GM23338 (cell line): ENCODE data around the gene PABPC1L. TPM values are rescaled to one million over a fixed set of nuclear protein-coding genes. Genes with fewer than 3 reads are reported as not detected.

Source experiments
- ATAC-seq: fragments of 200-7000 bp; cut with Tn5 transposase; 3 replicates; pipeline ENCODE4 v1.9.1; 2020
- DNase-seq: peaks from one replicate; pipeline ENCODE4 v3.0.0-alpha.2; 2015; ENCODE audit warnings: low spot score
- H2AFZ ChIP-seq: fragments of 200-600 bp; sonication (generic); 2 replicates; pipeline ENCODE4 v1.8.0; 2016; ENCODE audit warnings: antibody characterized with exemption, mild to moderate bottlenecking, moderate library complexity
- H3F3A ChIP-seq: fragments of 200-600 bp; sonication (generic); replicated peaks from 2 replicates; pipeline ENCODE4 v1.8.0; 2017; ENCODE audit warnings: antibody characterized with exemption, mixed run types, low read depth
- H3K27ac ChIP-seq: fragments of 200-600 bp; sonication (generic); 2 replicates; pipeline ENCODE4 v1.6.1; 2016; ENCODE audit warnings: low read depth
- H3K27me3 ChIP-seq: fragments of 200-600 bp; sonication (generic); 2 replicates; pipeline ENCODE4 v1.8.0; 2016; ENCODE audit warnings: mild to moderate bottlenecking, mixed run types, moderate library complexity; ENCODE audit not compliant: insufficient read depth
- H3K36me3 ChIP-seq: fragments of 200-600 bp; sonication (generic); 2 replicates; pipeline ENCODE4 v1.8.0; 2016; ENCODE audit warnings: mild to moderate bottlenecking; ENCODE audit not compliant: insufficient read depth
- H3K4me1 ChIP-seq: fragments of 200-600 bp; sonication (generic); 2 replicates; pipeline ENCODE4 v1.8.0; 2016; ENCODE audit warnings: mild to moderate bottlenecking, moderate library complexity; ENCODE audit not compliant: insufficient read depth
- H3K4me2 ChIP-seq: fragments of 200-600 bp; sonication (generic); 2 replicates; pipeline ENCODE4 v1.7.1; 2017; ENCODE audit warnings: mixed run types
- H3K4me3 ChIP-seq: fragments of 200-600 bp; sonication (generic); 2 replicates; pipeline ENCODE4 v1.6.1; 2016; ENCODE audit warnings: mixed run types
- H3K79me2 ChIP-seq: fragments of 200-600 bp; sonication (generic); replicated peaks from 2 replicates; pipeline ENCODE4 v1.8.0; 2017; ENCODE audit warnings: mild to moderate bottlenecking; ENCODE audit not compliant: insufficient read depth
- H3K9me2 ChIP-seq: fragments of 200-600 bp; sonication (generic); 2 replicates; pipeline ENCODE4 v1.8.0; 2017; ENCODE audit not compliant: insufficient read depth
- H4K20me1 ChIP-seq: fragments of 200-600 bp; sonication (generic); replicated peaks from 2 replicates; pipeline ENCODE4 v1.8.0; 2017; ENCODE audit warnings: mild to moderate bottlenecking; ENCODE audit not compliant: insufficient read depth
- H3K27ac Mint-ChIP-seq: 2 replicates; pipeline ENCODE4 v1.8.0; 2020; ENCODE audit warnings: inconsistent platforms, mild to moderate bottlenecking, moderate library complexity, mixed read lengths
- H3K27me3 Mint-ChIP-seq: 3 replicates; pipeline ENCODE4 v1.8.0; 2022; ENCODE audit warnings: low read depth, mild to moderate bottlenecking, moderate library complexity, mixed read lengths, inconsistent platforms; ENCODE audit not compliant: insufficient read depth, poor library complexity
- H3K36me3 Mint-ChIP-seq: 3 replicates; pipeline ENCODE4 v1.8.0; 2021; ENCODE audit warnings: low read depth, mild to moderate bottlenecking, inconsistent platforms, moderate library complexity, mixed read lengths
- H3K4me1 Mint-ChIP-seq: 3 replicates; pipeline ENCODE4 v1.8.0; 2020; ENCODE audit warnings: mild to moderate bottlenecking, inconsistent platforms, mixed read lengths
- H3K4me3 Mint-ChIP-seq: 3 replicates; pipeline ENCODE4 v1.8.0; 2021; ENCODE audit warnings: moderate library complexity, mild to moderate bottlenecking, inconsistent platforms, mixed read lengths
- H3K9me3 Mint-ChIP-seq: 3 replicates; pipeline ENCODE4 v1.8.0; 2020; ENCODE audit warnings: moderate library complexity, mild to moderate bottlenecking, inconsistent platforms, mixed read lengths
- CREB1 ChIP-seq: fragments of 250-450 bp; sonication (Bioruptor Pico); IDR thresholded peaks from 2 replicates; pipeline ENCODE4 v1.5.0; 2020; ENCODE audit warnings: low read depth, mild to moderate bottlenecking, moderate library complexity
- CTCF ChIP-seq, 2 experiments: fragments of 200-600 bp in 1 of 2; sonication (generic) in 1 of 2; conservative IDR thresholded peaks; 2 replicates each; pipeline versions ENCODE4 v1.5.1 to v1.6.1; 2016 to 2017; ENCODE audit warnings: antibody characterized with exemption in 2 of 2, low read depth in 2 of 2, mild to moderate bottlenecking in 2 of 2, moderate library complexity in 1 of 2
- EZH2 ChIP-seq: fragments of 200-600 bp; sonication (generic); IDR thresholded peaks from one replicate; pipeline ENCODE4 v1.8.0; 2017; ENCODE audit warnings: antibody characterized with exemption, mild to moderate bottlenecking, low read depth; ENCODE audit not compliant: unreplicated experiment
- EZH2phosphoT487 ChIP-seq: fragments of 200-600 bp; sonication (generic); IDR thresholded peaks from one replicate; pipeline ENCODE4 v1.8.1; 2018; ENCODE audit warnings: antibody characterized with exemption; ENCODE audit not compliant: unreplicated experiment
- NANOG ChIP-seq: IDR thresholded peaks from 2 replicates; pipeline ENCODE4 v1.6.1; 2016; ENCODE audit warnings: antibody characterized with exemption, borderline replicate concordance
- POLR2AphosphoS5 ChIP-seq: IDR thresholded peaks from 2 replicates; pipeline ENCODE4 v1.6.1; 2016; ENCODE audit warnings: antibody characterized with exemption, low read depth
- STAT1 ChIP-seq: IDR thresholded peaks from one replicate; pipeline ENCODE4 v1.6.1; 2016; ENCODE audit warnings: antibody characterized with exemption; ENCODE audit not compliant: unreplicated experiment
- ZNF462 ChIP-seq: fragments of 250-450 bp; sonication (Bioruptor Pico); IDR thresholded peaks from 2 replicates; pipeline ENCODE4 v1.5.0; 2020; ENCODE audit warnings: mild to moderate bottlenecking, moderate library complexity
- polyA plus RNA-seq: library from polyadenylated mRNA; unstranded; fragments of >200 nt; fragmentation: Nextera tagmentation; extraction: Ambion mirVana; gene quantifications from 2 replicates; pipeline ENCODE4 v1.2.1, GENCODE V29; 2016
- total RNA-seq: library from RNA; depleted of rRNA; stranded (reverse); fragments of >200 nt; shearing (Covaris generic); gene quantifications from 2 replicates; pipeline ENCODE4 v1.2.3, GENCODE V29; 2014

The PABPC1L gene
- total and polyA plus RNA-seq, 2 experiments from 2014 or later, result 44.4 to 49.1 TPM

- no peak for TF ChIP-seq ZNF462 (CRISPR knock-in tag)
- TF ChIP-seq CREB1, result no peak
- TF ChIP-seq POLR2AphosphoS5, result no peak
- TF ChIP-seq EZH2phosphoT487, result no peak
These were observed 11.6 kb downstream of the PABPC1L start (continued) for GRCh38 chr20:44921447-44921846.

- H3K9me2 ChIP-seq, result no peaks in the 10 kb centered on the region
- H3K27ac ChIP-seq, result no peak overlapping the region
- Mint-ChIP-seq H3K9me3 (no peaks in the 10 kb centered on the region), H3K4me1 (no peaks in the 10 kb centered on the region), H3K27ac (no peak overlapping the region), H3K27me3 (peaks cover 8% of the 10 kb centered on the region), H3K4me3 (no peak overlapping the region), H3K36me3 (peaks cover 38% of the 10 kb centered on the region)
- H3K4me3 ChIP-seq, result no peak overlapping the region
- H3K4me2 ChIP-seq, result no peak overlapping the region
- ATAC-seq (no peak), DNase-seq (no peak)
- H3K4me1 ChIP-seq, result no peaks in the 10 kb centered on the region
- H3K27me3 ChIP-seq, result no peaks in the 10 kb centered on the region
- peaks cover 22% of the 10 kb centered on the region for H3K36me3 ChIP-seq
- TF ChIP-seq ZNF462 (CRISPR knock-in tag), result no peak
- TF ChIP-seq POLR2AphosphoS5, result no peak
- TF ChIP-seq STAT1, result no peak
- no peak for TF ChIP-seq EZH2
- no peak for TF ChIP-seq NANOG
- TF ChIP-seq CTCF (conservative IDR thresholded peaks at IDR 0.05; ENCODE audit: low read depth in 2 of 2), result no peak
- H3F3A ChIP-seq, result no peaks in the 10 kb centered on the region
- H4K20me1 ChIP-seq, result no peaks in the 10 kb centered on the region; the same call in 1 of the 2 replicates
- H3K79me2 ChIP-seq, result no peaks in the 10 kb centered on the region
- no peak overlapping the region for H2AFZ ChIP-seq
These were observed 14.7 kb downstream of the PABPC1L start for GRCh38 chr20:44924541-44924940.
